ENCODE data around the gene AFMID. TPM values are rescaled to one million over a fixed set of nuclear protein-coding genes. Genes with fewer than 3 reads are reported as not detected.
"Not testable (repeated sequence)": the region's sequence is repeated elsewhere in the genome, so short reads cannot be mapped to it uniquely, and the experiment has no call there.

The AFMID gene
- total RNA-seq, 4 donors from 2014 or later, result 33.7 to 82.4 (median 60.4) TPM

DNA sequence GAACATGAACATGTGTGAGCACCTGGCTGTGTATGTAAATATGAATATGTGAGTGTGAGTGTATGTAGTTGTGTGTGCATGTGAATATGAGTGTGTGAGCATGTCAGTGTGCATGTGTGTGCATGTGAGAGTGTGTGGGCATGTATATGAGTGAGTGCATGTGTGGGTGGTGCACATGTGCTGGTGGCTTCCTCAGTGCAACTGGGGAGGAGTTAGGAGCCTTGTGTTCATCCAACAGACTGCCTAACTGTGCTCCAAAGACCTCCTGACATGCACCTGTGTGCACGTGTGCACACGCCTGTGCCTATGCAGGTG is 45.7 kb downstream of the AFMID start:
- no peaks in the 10 kb centered on the region for H3K4me1 ChIP-seq
- no peak for DNase-seq
- H3K4me3 ChIP-seq, result no peak overlapping the region
- no peaks in the 10 kb centered on the region for H3K36me3 ChIP-seq
- TF ChIP-seq POLR2A (IDR thresholded peaks at IDR 0.05) (no peak), POLR2AphosphoS5 (IDR thresholded peaks at IDR 0.05) (no peak), EP300 (IDR thresholded peaks at IDR 0.05; ENCODE audit: low read depth) (no peak)
- TF ChIP-seq, protein P1, sequence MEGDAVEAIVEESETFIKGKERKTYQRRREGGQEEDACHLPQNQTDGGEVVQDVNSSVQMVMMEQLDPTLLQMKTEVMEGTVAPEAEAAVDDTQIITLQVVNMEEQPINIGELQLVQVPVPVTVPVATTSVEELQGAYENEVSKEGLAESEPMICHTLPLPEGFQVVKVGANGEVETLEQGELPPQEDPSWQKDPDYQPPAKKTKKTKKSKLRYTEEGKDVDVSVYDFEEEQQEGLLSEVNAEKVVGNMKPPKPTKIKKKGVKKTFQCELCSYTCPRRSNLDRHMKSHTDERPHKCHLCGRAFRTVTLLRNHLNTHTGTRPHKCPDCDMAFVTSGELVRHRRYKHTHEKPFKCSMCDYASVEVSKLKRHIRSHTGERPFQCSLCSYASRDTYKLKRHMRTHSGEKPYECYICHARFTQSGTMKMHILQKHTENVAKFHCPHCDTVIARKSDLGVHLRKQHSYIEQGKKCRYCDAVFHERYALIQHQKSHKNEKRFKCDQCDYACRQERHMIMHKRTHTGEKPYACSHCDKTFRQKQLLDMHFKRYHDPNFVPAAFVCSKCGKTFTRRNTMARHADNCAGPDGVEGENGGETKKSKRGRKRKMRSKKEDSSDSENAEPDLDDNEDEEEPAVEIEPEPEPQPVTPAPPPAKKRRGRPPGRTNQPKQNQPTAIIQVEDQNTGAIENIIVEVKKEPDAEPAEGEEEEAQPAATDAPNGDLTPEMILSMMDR (IDR thresholded peaks at IDR 0.05), result no peak
- H3K27me3 ChIP-seq, result peaks cover 46% of the 10 kb centered on the region
- in situ Hi-C loops (cut with MboI; ENCODE audit: low pct_ligation_motif_present in 1 of 4, low pct_unique_long_range_greater_than_20kb in 1 of 4, low sequenced_read_pairs in 3 of 4) (no loop called here), intact Hi-C loops (cut with DNase I; ENCODE audit: low total_unique reads) (no loop called here)
- WGBS, 2 donors (ENCODE audit: low coverage in 1 of 2), result 88% methylated on average over 2 of the region's 2 CpGs; no CpG with 5 or more reads in 1 of the 2 donors
- no peaks in the 10 kb centered on the region for H3K9me3 ChIP-seq
- H3K27ac ChIP-seq, result no peak overlapping the region

GRCh38 chr17:78233678-78234077 is 46.5 kb downstream of the AFMID start:
- TF ChIP-seq POLR2A (IDR thresholded peaks at IDR 0.05), result no peak
- TF ChIP-seq, protein P1 (IDR thresholded peaks at IDR 0.05), result no peak
- no peak for TF ChIP-seq POLR2AphosphoS5 (IDR thresholded peaks at IDR 0.05)
- TF ChIP-seq EP300 (IDR thresholded peaks at IDR 0.05; ENCODE audit: low read depth), result no peak
- intact Hi-C loops (cut with DNase I; ENCODE audit: low total_unique reads), result no loop called here
- peaks cover 45% of the 10 kb centered on the region for H3K27me3 ChIP-seq
- 89% methylated on average over 10 of the region's 10 CpGs; no CpG with 5 or more reads in 1 of the 2 donors for WGBS, 2 donors (ENCODE audit: low coverage in 1 of 2)
- no peak overlapping the region for H3K27ac ChIP-seq
- H3K4me1 ChIP-seq, result no peaks in the 10 kb centered on the region
- H3K4me3 ChIP-seq, result no peak overlapping the region
- H3K36me3 ChIP-seq, result no peaks in the 10 kb centered on the region
- no peak for DNase-seq
- in situ Hi-C loops (cut with MboI; ENCODE audit: low pct_ligation_motif_present in 1 of 4, low pct_unique_long_range_greater_than_20kb in 1 of 4, low sequenced_read_pairs in 3 of 4), result no loop called here
- no peaks in the 10 kb centered on the region for H3K9me3 ChIP-seq

- peaks cover 39% of the 10 kb centered on the region for H3K27me3 ChIP-seq
- H3K4me1 ChIP-seq, result no peaks in the 10 kb centered on the region
- no peak for TF ChIP-seq EP300 (IDR thresholded peaks at IDR 0.05; ENCODE audit: low read depth)
- no peak for TF ChIP-seq POLR2A (IDR thresholded peaks at IDR 0.05)
- TF ChIP-seq, protein P1 (IDR thresholded peaks at IDR 0.05), result no peak
- TF ChIP-seq POLR2AphosphoS5 (IDR thresholded peaks at IDR 0.05), result no peak
- intact Hi-C loops (cut with DNase I; ENCODE audit: low total_unique reads), result no loop called here
- DNase-seq, result no peak
- H3K4me3 ChIP-seq, result no peak overlapping the region
- H3K36me3 ChIP-seq, result no peaks in the 10 kb centered on the region
- H3K9me3 ChIP-seq, result no peaks in the 10 kb centered on the region
- in situ Hi-C loops (cut with MboI; ENCODE audit: low pct_ligation_motif_present in 1 of 4, low pct_unique_long_range_greater_than_20kb in 1 of 4, low sequenced_read_pairs in 3 of 4), result no loop called here
- 81% methylated on average over 17 of the region's 17 CpGs; no CpG with 5 or more reads in 1 of the 2 donors for WGBS, 2 donors (ENCODE audit: low coverage in 1 of 2)
- H3K27ac ChIP-seq, result no peak overlapping the region
Measured at GRCh38 chr17:78234261-78234865, 47.2 kb downstream of the AFMID start.

- in situ Hi-C loops (cut with MboI; ENCODE audit: low pct_ligation_motif_present in 1 of 4, low pct_unique_long_range_greater_than_20kb in 1 of 4, low sequenced_read_pairs in 3 of 4); H3K4me3 ChIP-seq; intact Hi-C loops (cut with DNase I; ENCODE audit: low total_unique reads); DNase-seq; H3K9me3 ChIP-seq; H3K36me3 ChIP-seq; H3K4me1 ChIP-seq; H3K27ac ChIP-seq: not testable (repeated sequence)
- H3K27me3 ChIP-seq, result peaks cover 32% of the 10 kb centered on the region
- whole genome bisulfite sequencing, 2 donors (ENCODE audit: low coverage in 1 of 2), result 89 to 96% methylated on average over 6 of the region's 6 CpGs
Measured at GRCh38 chr17:78235022-78235421, 47.9 kb downstream of the AFMID start.

DNA sequence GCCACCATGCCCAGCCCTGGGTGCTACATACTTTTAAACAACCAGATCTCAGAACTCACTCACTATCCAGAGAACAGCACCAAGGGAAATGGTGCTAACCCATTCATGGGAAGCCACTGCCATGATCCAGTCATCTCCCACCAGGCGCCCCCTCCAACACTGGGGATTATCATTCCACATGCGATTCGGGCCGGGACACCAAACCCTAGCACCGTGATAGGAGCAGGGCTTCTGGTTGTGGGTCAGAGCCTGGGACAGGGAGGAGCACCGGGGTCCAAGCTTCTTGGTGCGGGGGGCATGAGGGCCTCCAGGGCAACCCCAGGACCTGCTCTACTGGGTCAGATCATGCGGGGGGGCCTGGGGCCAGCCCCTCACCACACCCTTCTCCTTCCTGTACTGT is 48.7 kb downstream of the AFMID start:
- intact Hi-C loops (cut with DNase I; ENCODE audit: low total_unique reads), result no loop called here

More for the DNA sequence above, 48.7 kb downstream of the AFMID start:
- in situ Hi-C loops (cut with MboI; ENCODE audit: low pct_ligation_motif_present in 1 of 4, low pct_unique_long_range_greater_than_20kb in 1 of 4, low sequenced_read_pairs in 3 of 4), result no loop called here
- Histone ChIP-seq H3K36me3 (no peaks in the 10 kb centered on the region), H3K27ac (no peak overlapping the region), H3K27me3 (peaks cover 24% of the 10 kb centered on the region), H3K9me3 (no peaks in the 10 kb centered on the region), H3K4me1 (no peaks in the 10 kb centered on the region), H3K4me3 (no peak overlapping the region)
- 89% methylated on average over 6 of the region's 8 CpGs; no CpG with 5 or more reads in 1 of the 2 donors for WGBS, 2 donors (ENCODE audit: low coverage in 1 of 2)
- no peak for DNase-seq
- TF ChIP-seq, protein P1 (IDR thresholded peaks at IDR 0.05), result no peak
- TF ChIP-seq POLR2A (IDR thresholded peaks at IDR 0.05), result no peak
- no peak for TF ChIP-seq POLR2AphosphoS5 (IDR thresholded peaks at IDR 0.05)
- TF ChIP-seq EP300 (IDR thresholded peaks at IDR 0.05; ENCODE audit: low read depth), result no peak
